ENCODE data around the gene RPS6KA2.

RPS6KA2 gene

DNA sequence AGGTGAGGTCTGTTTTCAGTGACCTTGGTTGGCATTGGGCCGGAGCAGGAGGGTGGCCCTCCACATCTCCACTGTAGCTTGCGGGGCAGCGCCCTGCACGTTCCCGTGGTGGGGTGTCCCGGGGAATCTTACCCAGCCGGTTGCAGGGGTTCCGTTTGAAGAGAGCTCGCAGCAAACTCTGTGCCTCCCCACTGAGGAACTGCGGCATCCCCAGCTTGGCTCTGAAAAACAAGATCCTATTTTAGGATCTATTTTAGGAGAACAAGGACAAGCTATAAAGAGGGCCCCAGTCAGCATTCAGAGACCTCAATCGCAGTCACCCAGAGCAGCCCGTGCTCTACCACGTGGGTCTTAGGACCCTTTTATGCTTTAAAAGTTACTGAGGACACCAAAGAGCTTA is 138.3 kb downstream of the RPS6KA2 start:
- TF ChIP-seq, protein P1, sequence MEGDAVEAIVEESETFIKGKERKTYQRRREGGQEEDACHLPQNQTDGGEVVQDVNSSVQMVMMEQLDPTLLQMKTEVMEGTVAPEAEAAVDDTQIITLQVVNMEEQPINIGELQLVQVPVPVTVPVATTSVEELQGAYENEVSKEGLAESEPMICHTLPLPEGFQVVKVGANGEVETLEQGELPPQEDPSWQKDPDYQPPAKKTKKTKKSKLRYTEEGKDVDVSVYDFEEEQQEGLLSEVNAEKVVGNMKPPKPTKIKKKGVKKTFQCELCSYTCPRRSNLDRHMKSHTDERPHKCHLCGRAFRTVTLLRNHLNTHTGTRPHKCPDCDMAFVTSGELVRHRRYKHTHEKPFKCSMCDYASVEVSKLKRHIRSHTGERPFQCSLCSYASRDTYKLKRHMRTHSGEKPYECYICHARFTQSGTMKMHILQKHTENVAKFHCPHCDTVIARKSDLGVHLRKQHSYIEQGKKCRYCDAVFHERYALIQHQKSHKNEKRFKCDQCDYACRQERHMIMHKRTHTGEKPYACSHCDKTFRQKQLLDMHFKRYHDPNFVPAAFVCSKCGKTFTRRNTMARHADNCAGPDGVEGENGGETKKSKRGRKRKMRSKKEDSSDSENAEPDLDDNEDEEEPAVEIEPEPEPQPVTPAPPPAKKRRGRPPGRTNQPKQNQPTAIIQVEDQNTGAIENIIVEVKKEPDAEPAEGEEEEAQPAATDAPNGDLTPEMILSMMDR (conservative IDR thresholded peaks at IDR 0.05; ENCODE audit: low read length), result no peak
- H3K4me3 ChIP-seq (ENCODE audit: low read length), result no peak overlapping the region
- no peak for DNase-seq (ENCODE audit: low read depth)

DNA sequence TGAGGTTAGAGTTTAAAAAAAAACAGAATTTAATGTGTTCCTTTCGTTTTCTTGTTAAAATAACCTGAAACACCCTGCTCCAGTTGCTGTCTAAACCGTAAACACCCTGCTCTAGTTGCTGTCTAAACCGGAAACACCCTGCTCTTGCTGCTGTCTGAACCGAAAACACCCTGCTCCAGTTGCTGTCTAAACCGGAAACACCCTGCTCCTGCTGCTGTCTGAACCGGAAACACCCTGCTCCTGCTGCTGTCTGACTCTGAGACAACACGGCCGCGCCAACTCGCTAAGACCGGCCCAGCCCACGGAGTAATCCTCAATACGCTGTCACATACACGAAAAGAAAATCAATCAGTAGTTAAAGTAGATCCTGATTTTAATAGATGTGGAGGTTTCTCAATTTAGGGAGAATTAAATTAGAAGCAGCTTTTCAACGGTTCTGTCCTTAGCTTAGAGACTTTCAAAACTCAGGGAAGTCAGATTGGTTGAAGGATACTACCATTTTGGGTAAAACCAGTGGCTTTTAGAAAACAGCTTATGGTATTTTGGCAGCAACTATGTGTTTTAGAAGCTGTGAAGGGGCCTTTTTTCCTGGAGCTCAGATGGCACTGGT is 138.9 kb downstream of the RPS6KA2 start:
- no peak overlapping the region for H3K4me3 ChIP-seq (ENCODE audit: low read length)
- TF ChIP-seq, protein P1 (conservative IDR thresholded peaks at IDR 0.05; ENCODE audit: low read length), result no peak
- DNase-seq (ENCODE audit: low read depth), result peak; percentile 8

DNA sequence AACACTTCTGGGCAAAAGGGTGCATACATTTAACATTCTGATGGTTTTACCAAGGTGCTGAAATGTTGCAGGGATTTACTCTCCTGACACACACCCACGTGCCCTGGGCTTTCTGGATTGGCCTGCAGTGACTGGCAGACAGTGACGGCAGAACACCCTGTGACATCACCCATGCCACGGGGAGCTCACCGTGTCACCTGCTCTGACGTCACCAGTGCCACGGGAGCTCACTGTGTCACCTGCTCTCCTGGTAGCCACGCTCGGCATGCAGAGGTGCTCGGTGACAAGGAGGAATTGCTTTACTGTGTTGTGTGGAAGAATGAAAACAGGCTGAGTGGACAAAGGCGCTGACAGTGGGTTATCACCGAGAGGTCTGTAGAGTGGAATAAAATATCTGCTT is 139.9 kb downstream of the RPS6KA2 start:
- H3K4me3 ChIP-seq (ENCODE audit: low read length), result no peak overlapping the region
- TF ChIP-seq, protein P1 (conservative IDR thresholded peaks at IDR 0.05; ENCODE audit: low read length), result no peak
- no peak for DNase-seq (ENCODE audit: low read depth)

DNA sequence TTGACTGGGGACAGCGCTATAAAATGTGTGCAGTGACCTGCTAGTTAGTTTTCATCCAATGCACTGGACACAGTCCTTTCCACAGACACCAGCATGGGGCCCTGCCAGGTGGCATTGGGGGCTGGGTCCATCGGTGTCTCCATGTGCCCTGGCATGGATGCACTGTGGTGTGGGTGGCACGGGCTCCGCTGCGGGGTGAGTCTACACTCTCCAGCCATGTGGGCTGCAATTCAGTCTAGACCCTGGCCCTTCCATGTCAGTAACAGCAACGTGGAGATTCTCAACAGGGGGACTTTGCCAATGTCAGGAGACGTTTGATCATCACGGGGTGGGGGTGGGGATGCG is 140.5 kb downstream of the RPS6KA2 start:
- TF ChIP-seq, protein P1 (conservative IDR thresholded peaks at IDR 0.05; ENCODE audit: low read length), result no peak
- no peak overlapping the region for H3K4me3 ChIP-seq (ENCODE audit: low read length)
- DNase-seq (ENCODE audit: low read depth), result no peak

DNA sequence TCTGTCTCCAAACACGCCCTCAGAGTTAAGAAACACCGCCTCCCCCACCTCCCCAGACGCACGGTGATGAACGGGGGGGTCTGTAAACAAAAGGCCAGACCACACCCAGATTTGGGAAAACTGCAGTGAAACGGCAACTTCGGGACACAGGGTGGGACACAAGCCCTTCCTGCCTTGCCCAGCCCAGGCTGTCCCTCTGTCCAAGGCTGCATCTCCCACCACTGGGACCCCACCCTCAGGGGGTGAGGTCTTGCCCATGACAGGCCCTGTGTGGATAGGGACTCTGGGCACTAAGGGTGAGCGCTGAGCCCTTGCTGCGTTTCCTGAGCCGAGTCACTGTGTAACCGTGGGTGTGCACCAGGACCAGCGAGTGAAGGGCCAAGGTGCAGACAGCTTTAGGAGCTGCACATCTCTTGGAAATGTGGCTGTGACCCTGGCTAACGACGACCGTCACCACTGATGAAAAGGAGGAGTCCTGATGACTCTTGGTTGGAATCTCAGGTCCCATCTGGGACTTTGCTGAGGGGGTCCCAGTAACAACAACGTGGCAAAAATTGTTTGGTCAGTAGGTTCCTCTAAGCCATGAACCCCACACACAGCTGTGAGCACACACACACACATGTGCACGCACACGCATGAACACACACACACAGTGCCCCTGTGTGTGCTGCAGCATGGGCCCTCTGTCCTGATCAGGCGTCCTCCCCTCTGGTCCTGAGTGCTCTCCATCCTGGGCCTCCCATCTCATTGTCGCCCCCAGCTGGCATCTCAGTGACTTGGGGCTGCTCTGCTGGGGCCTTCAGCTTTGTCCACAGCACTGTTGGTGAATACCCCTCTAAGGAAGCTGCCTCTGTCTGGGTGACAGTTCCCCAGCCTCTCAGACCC is 141.2 kb downstream of the RPS6KA2 start:
- DNase-seq (ENCODE audit: low read depth), result no peak
- H3K4me3 ChIP-seq (ENCODE audit: low read length), result no peak overlapping the region
- TF ChIP-seq, protein P1 (conservative IDR thresholded peaks at IDR 0.05; ENCODE audit: low read length), result no peak

DNA sequence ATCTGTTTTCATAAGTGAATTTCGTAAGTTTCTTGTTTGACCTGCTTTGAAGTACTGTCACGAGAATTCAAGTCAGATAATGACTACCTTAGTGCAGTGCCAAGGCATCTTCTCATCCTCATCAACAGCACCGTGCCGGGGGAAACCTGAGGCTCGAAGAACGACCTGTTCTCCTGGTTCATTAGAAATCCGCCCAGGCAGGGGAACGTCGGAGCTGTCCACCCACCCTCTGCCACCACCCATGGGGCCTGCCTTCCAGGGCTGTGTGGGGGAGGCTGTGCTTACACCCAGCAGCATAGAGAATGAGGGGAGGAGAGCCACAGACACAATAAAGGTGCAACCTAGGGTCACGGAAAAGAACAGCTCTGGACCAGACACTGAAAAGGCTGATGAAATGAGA is 142.2 kb downstream of the RPS6KA2 start:
- TF ChIP-seq, protein P1 (conservative IDR thresholded peaks at IDR 0.05; ENCODE audit: low read length), result no peak
- DNase-seq (ENCODE audit: low read depth), result no peak
- H3K4me3 ChIP-seq (ENCODE audit: low read length), result no peak overlapping the region

Data from AG10803 (cell line).